Stimulated activated naive CD4-positive, alpha-beta T cell (primary cell): ENCODE results near the gene THOC1.

Experiments
- DNase-seq, 6 experiments: peaks; one replicate each; lab custom pipeline; 2025; lab: John Stamatoyannopoulos, UW

THOC1 gene

GRCh38 chr18:275486-275885 is 7.6 kb upstream of the THOC1 start:
- DNase-seq = no peak

GRCh38 chr18:274313-274712 is 6.5 kb upstream of the THOC1 start:
- no peak for DNase-seq

- DNase-seq = no peak
Observed at GRCh38 chr18:273525-273924, 5.7 kb upstream of the THOC1 start.

- no peak for DNase-seq
Observed at GRCh38 chr18:272650-273049, 4.8 kb upstream of the THOC1 start.

- no peak for DNase-seq
Observed at GRCh38 chr18:269480-270095, 1.7 kb upstream of the THOC1 start.

- DNase-seq = no peak
Observed at GRCh38 chr18:267380-267687, 513 bp downstream of the THOC1 start.

GRCh38 chr18:261398-262073 is 6.3 kb downstream of the THOC1 start:
- DNase-seq = no peak

GRCh38 chr18:260547-260946 is 7.3 kb downstream of the THOC1 start:
- no peak for DNase-seq

GRCh38 chr18:255171-255570 is 12.7 kb downstream of the THOC1 start:
- DNase-seq = no peak

GRCh38 chr18:253121-253520 is 14.7 kb downstream of the THOC1 start:
- DNase-seq = no peak

- DNase-seq = no peak
Observed at GRCh38 chr18:251572-251971, 16.3 kb downstream of the THOC1 start.

- no peak for DNase-seq
Observed at GRCh38 chr18:250685-251084, 17.2 kb downstream of the THOC1 start.

- no peak for DNase-seq
Observed at GRCh38 chr18:248053-248452, 19.8 kb downstream of the THOC1 start.

- no peak for DNase-seq
Observed at GRCh38 chr18:245282-245847, 22.5 kb downstream of the THOC1 start.

GRCh38 chr18:240175-240574 is 27.7 kb downstream of the THOC1 start:
- no peak for DNase-seq

GRCh38 chr18:231563-231962 is 36.3 kb downstream of the THOC1 start:
- no peak for DNase-seq

- no peak for DNase-seq
Observed at GRCh38 chr18:228586-228985, 39.3 kb downstream of the THOC1 start.

GRCh38 chr18:227902-228301 is 39.9 kb downstream of the THOC1 start:
- DNase-seq = no peak

- no peak for DNase-seq
Observed at GRCh38 chr18:227374-227773, 40.5 kb downstream of the THOC1 start.

GRCh38 chr18:225745-226144 is 42.1 kb downstream of the THOC1 start:
- no peak for DNase-seq

- no peak for DNase-seq
Observed at GRCh38 chr18:220708-221107, 47.1 kb downstream of the THOC1 start.

GRCh38 chr18:217532-218336 is 50.1 kb downstream of the THOC1 start:
- DNase-seq = no peak

GRCh38 chr18:215448-216010 is 52.3 kb downstream of the THOC1 start:
- no peak for DNase-seq
